Tibial nerve (tissue), 4 donors: ENCODE data around the gene MFN1.

Experiments used
- EP300 ChIP-seq, 2 donors: sonication (generic); formaldehyde crosslinking; IDR thresholded peaks; one replicate each; pipeline ENCODE4 v1.6.1; 2017; ENCODE audit warnings: antibody characterized with exemption in 2 of 2, mild to moderate bottlenecking in 1 of 2
- POLR2A ChIP-seq, 2 donors: fragments of 450-650 bp; IDR thresholded peaks; one replicate each; pipeline ENCODE4 v1.6.1; 2017; ENCODE audit warnings: antibody characterized with exemption in 2 of 2, mild to moderate bottlenecking in 2 of 2, moderate library complexity in 2 of 2
- TF ChIP-seq, protein P1 (sequence below), 5 experiments: fragments of 200-600 bp in 3 of 5; fragments of 450-650 bp in 2 of 5; sonication (generic) in 3 of 5; IDR thresholded peaks; one replicate each; pipeline ENCODE4 v1.5.1; 2016 to 2019; ENCODE audit warnings: antibody characterized with exemption in 5 of 5, mild to moderate bottlenecking in 3 of 5, moderate library complexity in 2 of 5

DNA sequence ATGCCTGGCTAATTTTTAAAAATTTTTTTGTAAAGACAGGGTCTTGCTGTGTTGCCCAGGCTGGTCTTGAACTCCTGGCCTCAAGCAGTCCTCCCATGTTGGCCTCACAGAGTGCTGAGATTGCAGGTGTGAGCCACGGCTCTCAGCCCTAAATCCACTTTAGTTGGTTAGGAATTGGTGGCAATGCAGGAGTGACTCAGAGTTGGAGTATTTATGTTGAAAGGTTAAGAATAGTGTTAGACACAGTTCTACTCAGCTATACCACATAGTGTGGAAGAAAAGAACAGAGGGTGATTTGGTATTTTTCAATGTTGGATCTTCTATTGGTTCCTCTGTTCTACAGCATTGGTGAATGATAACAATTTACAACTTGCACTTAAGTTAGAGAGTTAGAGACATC lies 17.1 kb upstream of the MFN1 start:
- TF ChIP-seq EP300 (IDR thresholded peaks at IDR 0.05) (no peak), POLR2A (IDR thresholded peaks at IDR 0.05) (no peak)
- TF ChIP-seq, protein P1, sequence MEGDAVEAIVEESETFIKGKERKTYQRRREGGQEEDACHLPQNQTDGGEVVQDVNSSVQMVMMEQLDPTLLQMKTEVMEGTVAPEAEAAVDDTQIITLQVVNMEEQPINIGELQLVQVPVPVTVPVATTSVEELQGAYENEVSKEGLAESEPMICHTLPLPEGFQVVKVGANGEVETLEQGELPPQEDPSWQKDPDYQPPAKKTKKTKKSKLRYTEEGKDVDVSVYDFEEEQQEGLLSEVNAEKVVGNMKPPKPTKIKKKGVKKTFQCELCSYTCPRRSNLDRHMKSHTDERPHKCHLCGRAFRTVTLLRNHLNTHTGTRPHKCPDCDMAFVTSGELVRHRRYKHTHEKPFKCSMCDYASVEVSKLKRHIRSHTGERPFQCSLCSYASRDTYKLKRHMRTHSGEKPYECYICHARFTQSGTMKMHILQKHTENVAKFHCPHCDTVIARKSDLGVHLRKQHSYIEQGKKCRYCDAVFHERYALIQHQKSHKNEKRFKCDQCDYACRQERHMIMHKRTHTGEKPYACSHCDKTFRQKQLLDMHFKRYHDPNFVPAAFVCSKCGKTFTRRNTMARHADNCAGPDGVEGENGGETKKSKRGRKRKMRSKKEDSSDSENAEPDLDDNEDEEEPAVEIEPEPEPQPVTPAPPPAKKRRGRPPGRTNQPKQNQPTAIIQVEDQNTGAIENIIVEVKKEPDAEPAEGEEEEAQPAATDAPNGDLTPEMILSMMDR (IDR thresholded peaks at IDR 0.05) = no peak
